Uterus (tissue), 4 donors: ENCODE data around the gene C16orf87. TPM values are rescaled to one million over a fixed set of nuclear protein-coding genes. Genes with fewer than 3 reads are reported as not detected.

ENCODE experiments used
- DNase-seq, 2 donors: peaks; one replicate each; pipeline ENCODE4 v3.0.0-alpha.2; 2019 to 2020
- H3K27ac ChIP-seq, 2 donors: fragments of 200-600 bp; sonication (generic); 1 replicate in 1 of 2; 2 replicates in 1 of 2; pipeline ENCODE4 v1.5.1; 2016 to 2018
- H3K27me3 ChIP-seq, 2 donors: fragments of 200-600 bp; sonication (generic); one replicate each; pipeline ENCODE4 v1.5.1; 2018 to 2019; ENCODE audit warnings: control low read depth in 1 of 2
- H3K36me3 ChIP-seq, 2 donors: fragments of 200-600 bp; sonication (generic); one replicate each; pipeline ENCODE4 v1.5.1; 2019; ENCODE audit warnings: control low read depth in 1 of 2
- H3K4me1 ChIP-seq, 2 donors: fragments of 200-600 bp; sonication (generic); one replicate each; pipeline ENCODE4 v1.5.1; 2018 to 2019; ENCODE audit warnings: control low read depth in 1 of 2
- H3K4me3 ChIP-seq, 2 donors: fragments of 200-600 bp; sonication (generic); 1 replicate in 1 of 2; 2 replicates in 1 of 2; pipeline ENCODE4 v1.5.1; 2018 to 2019; ENCODE audit warnings: mild to moderate bottlenecking in 1 of 2
- H3K9me3 ChIP-seq, 2 donors: fragments of 200-600 bp; sonication (generic); one replicate each; pipeline ENCODE4 v1.5.1; 2019; ENCODE audit warnings: control low read depth in 1 of 2
- CTCF ChIP-seq, 4 experiments: fragments of 200-600 bp in 2 of 4; fragments of 450-650 bp in 2 of 4; sonication (generic) in 2 of 4; IDR thresholded peaks; one replicate each; pipeline ENCODE4 v1.5.1; 2016 to 2019; ENCODE audit warnings: antibody characterized with exemption in 4 of 4, mild to moderate bottlenecking in 2 of 4, moderate library complexity in 1 of 4
- POLR2A ChIP-seq, 2 donors: fragments of 450-650 bp; IDR thresholded peaks; one replicate each; pipeline ENCODE4 v1.6.1; 2016; ENCODE audit warnings: antibody characterized with exemption in 2 of 2, mild to moderate bottlenecking in 1 of 2, moderate library complexity in 1 of 2
- intact Hi-C: fragments of 100-400 bp; cut with DNase I; formaldehyde crosslinking; loops from one replicate; pipeline ENCODE4 v1.15.1; 2023; ENCODE audit warnings: low total_unique reads
- total RNA-seq, 4 donors: library from RNA; depleted of rRNA in 3 of 4; stranded (reverse); fragments of >200 nt in 3 of 4; gene quantifications; one replicate each; pipeline versions ENCODE4 v1.1.0 to v1.2.4, GENCODE V29; 2014 to 2023
- donor health status: DM: yes; HTN: yes; CAD: no.

The C16orf87 gene
- total RNA-seq, 4 donors from 2014 or later = under 0.01 to 20.1 (median 5.5) TPM

- Histone ChIP-seq H3K27ac (no peak overlapping the region), H3K4me1 (no peaks in the 10 kb centered on the region), H3K9me3 (no peaks in the 10 kb centered on the region), H3K36me3 (no peaks in the 10 kb centered on the region), H3K27me3 (no peaks in the 10 kb centered on the region), H3K4me3 (no peak overlapping the region)
- no peak for TF ChIP-seq POLR2A (IDR thresholded peaks at IDR 0.05)
- no peak for TF ChIP-seq CTCF (IDR thresholded peaks at IDR 0.05)
- no peak for DNase-seq
- intact Hi-C loops = loop anchor here (5.0 kb wide), 1 partner anchor 56 kb away; no protein-coding TSS in a partner anchor
These were observed 19.9 kb upstream of the C16orf87 start for GRCh38 chr16:46850619-46851555.

GRCh38 chr16:46848768-46849764, 18.1 kb upstream of the C16orf87 start:
- H3K36me3 ChIP-seq = no peaks in the 10 kb centered on the region
- H3K27me3 ChIP-seq = peaks cover 0 to 3% of the 10 kb centered on the region in 2 donors
- H3K4me1 ChIP-seq = no peaks in the 10 kb centered on the region
- TF ChIP-seq CTCF (IDR thresholded peaks at IDR 0.05) (no peak), POLR2A (IDR thresholded peaks at IDR 0.05) (no peak)
- DNase-seq = no peak
- no peaks in the 10 kb centered on the region for H3K9me3 ChIP-seq
- intact Hi-C loops = no loop called here
- no peak overlapping the region for H3K27ac ChIP-seq
- H3K4me3 ChIP-seq = no peak overlapping the region

GRCh38 chr16:46845952-46846351, 15.0 kb upstream of the C16orf87 start:
- TF ChIP-seq POLR2A (IDR thresholded peaks at IDR 0.05) (no peak), CTCF (IDR thresholded peaks at IDR 0.05) (no peak)
- DNase-seq = no peak
- Histone ChIP-seq H3K9me3 (no peaks in the 10 kb centered on the region), H3K27ac (no peak overlapping the region), H3K36me3 (no peaks in the 10 kb centered on the region), H3K4me3 (no peak overlapping the region), H3K27me3 (peaks cover 0 to 3% of the 10 kb centered on the region in 2 donors), H3K4me1 (no peaks in the 10 kb centered on the region)
- intact Hi-C loops = no loop called here

GRCh38 chr16:46844771-46845170, 13.8 kb upstream of the C16orf87 start:
- H3K36me3 ChIP-seq = no peaks in the 10 kb centered on the region
- DNase-seq = no peak
- H3K9me3 ChIP-seq = no peaks in the 10 kb centered on the region
- intact Hi-C loops = no loop called here
- no peaks in the 10 kb centered on the region for H3K4me1 ChIP-seq
- H3K4me3 ChIP-seq = no peak overlapping the region
- TF ChIP-seq CTCF (IDR thresholded peaks at IDR 0.05) = no peak
- TF ChIP-seq POLR2A (IDR thresholded peaks at IDR 0.05) = no peak
- no peak overlapping the region for H3K27ac ChIP-seq
- peaks cover 0 to 3% of the 10 kb centered on the region in 2 donors for H3K27me3 ChIP-seq
